Trophoblast cell (in vitro differentiated cells and primary cell): ENCODE results near the gene CDC42EP5.
"Not testable (repeated sequence)": the region's sequence is repeated elsewhere in the genome, so short reads cannot be mapped to it uniquely, and the experiment has no call there.

ENCODE experiments used
- DNase-seq, 2 donors: peaks; one replicate each; pipeline ENCODE4 v3.0.0-alpha.2; 2016
- H2AFZ ChIP-seq: 2 replicates; pipeline ENCODE4 v1.6.1; 2013; ENCODE audit warnings: low read length, moderate library complexity, mild to moderate bottlenecking; ENCODE audit not compliant: insufficient read depth, poor library complexity
- H2AK5ac ChIP-seq: 2 replicates; pipeline ENCODE4 v1.6.1; 2013; ENCODE audit warnings: mild to moderate bottlenecking, low read length
- H2BK120ac ChIP-seq: 2 replicates; pipeline ENCODE4 v1.6.1; 2013; ENCODE audit warnings: low read length, mild to moderate bottlenecking, moderate library complexity; ENCODE audit not compliant: insufficient read depth, poor library complexity
- H2BK12ac ChIP-seq: 2 replicates; pipeline ENCODE4 v1.6.1; 2013; ENCODE audit warnings: mild to moderate bottlenecking, low read length, moderate library complexity
- H2BK5ac ChIP-seq: 2 replicates; pipeline ENCODE4 v1.6.1; 2013; ENCODE audit warnings: low read length, low read depth, moderate library complexity, mild to moderate bottlenecking; ENCODE audit not compliant: poor library complexity
- H3K14ac ChIP-seq: 2 replicates; pipeline ENCODE4 v1.6.1; 2013; ENCODE audit warnings: mild to moderate bottlenecking, low read length
- H3K18ac ChIP-seq: 2 replicates; pipeline ENCODE4 v1.6.1; 2013; ENCODE audit warnings: mild to moderate bottlenecking, low read length
- H3K23ac ChIP-seq: 2 replicates; pipeline ENCODE4 v1.6.1; 2013; ENCODE audit warnings: low read length
- H3K27ac ChIP-seq: 2 replicates; pipeline ENCODE4 v1.5.1; 2013; ENCODE audit warnings: low read depth, mild to moderate bottlenecking, inconsistent platforms, low read length, moderate library complexity
- H3K27me3 ChIP-seq: 2 replicates; pipeline ENCODE4 v1.6.1; 2013; ENCODE audit warnings: inconsistent platforms, mild to moderate bottlenecking, low read length, moderate library complexity; ENCODE audit not compliant: insufficient read depth
- H3K36me3 ChIP-seq, 2 experiments: 1 replicate in 1 of 2; 2 replicates in 1 of 2; pipeline ENCODE4 v1.6.1; 2013; ENCODE audit warnings: low read length in 2 of 2, mild to moderate bottlenecking in 2 of 2, moderate library complexity in 1 of 2; ENCODE audit not compliant: insufficient read depth in 2 of 2, control insufficient read depth in 1 of 2
- H3K4ac ChIP-seq: 2 replicates; pipeline ENCODE4 v1.6.1; 2013; ENCODE audit warnings: low read depth, mild to moderate bottlenecking, low read length, moderate library complexity
- H3K4me1 ChIP-seq, 2 experiments: 1 replicate in 1 of 2; 2 replicates in 1 of 2; pipeline ENCODE4 v1.6.1; 2013; ENCODE audit warnings: low read length in 2 of 2, mild to moderate bottlenecking in 2 of 2, moderate library complexity in 1 of 2; ENCODE audit not compliant: insufficient read depth in 2 of 2, control insufficient read depth in 1 of 2
- H3K4me2 ChIP-seq: 2 replicates; pipeline ENCODE4 v1.6.1; 2013; ENCODE audit warnings: inconsistent platforms, mild to moderate bottlenecking, low read length, moderate library complexity
- H3K4me3 ChIP-seq: 2 replicates; pipeline ENCODE4 v1.5.1; 2013; ENCODE audit warnings: mild to moderate bottlenecking, low read depth, low read length, inconsistent platforms
- H3K79me1 ChIP-seq: one replicate; pipeline ENCODE4 v1.6.1; 2013; ENCODE audit warnings: low read length
- H3K79me2 ChIP-seq: 2 replicates; pipeline ENCODE4 v1.6.1; 2013; ENCODE audit warnings: low read length, mild to moderate bottlenecking; ENCODE audit not compliant: control insufficient read depth, insufficient read depth, poor library complexity
- H3K9ac ChIP-seq: 2 replicates; pipeline ENCODE4 v1.6.1; 2013; ENCODE audit warnings: mild to moderate bottlenecking, low read length
- H3K9me3 ChIP-seq: 2 replicates; pipeline ENCODE4 v1.6.1; 2013; ENCODE audit warnings: low read depth, mild to moderate bottlenecking, control low read depth, inconsistent platforms, low read length; ENCODE audit not compliant: insufficient read depth
- H4K12ac ChIP-seq: 2 replicates; pipeline ENCODE4 v1.6.1; 2013; ENCODE audit warnings: low read depth, mild to moderate bottlenecking, low read length, moderate library complexity
- H4K8ac ChIP-seq: 2 replicates; pipeline ENCODE4 v1.6.1; 2013; ENCODE audit warnings: low read depth, mild to moderate bottlenecking, low read length, moderate library complexity
- H4K91ac ChIP-seq: one replicate; pipeline ENCODE4 v1.6.1; 2013; ENCODE audit warnings: low read depth, mild to moderate bottlenecking, low read length, moderate library complexity
- WGBS: extraction: QIAGEN DNeasy Blood & Tissue Kit; methylation state at CpG from one replicate; pipeline ENCODE4 v1.1.7; 2013; ENCODE audit warnings: missing lambda C conversion rate; ENCODE audit not compliant: insufficient read length, insufficient coverage; ENCODE audit errors: extremely low coverage; 5-methylcytosine and 5-hydroxymethylcytosine counted together

The CDC42EP5 gene

GRCh38 chr19:54507824-54508223, 34.7 kb upstream of the CDC42EP5 start:
- H3K4me1 ChIP-seq, result no peaks in the 10 kb centered on the region
- H3K9me3 ChIP-seq, result peaks cover 38% of the 10 kb centered on the region
- H2BK120ac ChIP-seq, result no peak overlapping the region
- H3K79me1 ChIP-seq, result no peaks in the 10 kb centered on the region
- H2BK12ac ChIP-seq, result no peak overlapping the region
- H3K79me2 ChIP-seq, result no peaks in the 10 kb centered on the region
- DNase-seq, result no peak
- H3K4ac ChIP-seq, result no peak overlapping the region
- H3K27me3 ChIP-seq, result peaks cover 1% of the 10 kb centered on the region
- H3K23ac ChIP-seq, result no peak overlapping the region
- H2AK5ac ChIP-seq, result no peak overlapping the region
- no peak overlapping the region for H4K8ac ChIP-seq
- no peaks in the 10 kb centered on the region for H3K36me3 ChIP-seq
- no peak overlapping the region for H3K4me3 ChIP-seq
- no peak overlapping the region for H2BK5ac ChIP-seq
- no peak overlapping the region for H3K14ac ChIP-seq
- WGBS, result no CpG with 5 or more reads among the region's 12 CpGs
- H4K91ac ChIP-seq, result no peak overlapping the region
- no peak overlapping the region for H3K9ac ChIP-seq
- no peak overlapping the region for H2AFZ ChIP-seq
- H3K27ac ChIP-seq, result no peak overlapping the region
- no peak overlapping the region for H4K12ac ChIP-seq
- no peak overlapping the region for H3K18ac ChIP-seq
- no peak overlapping the region for H3K4me2 ChIP-seq

- H4K8ac ChIP-seq, H3K9ac ChIP-seq: not testable (repeated sequence)
- no CpG with 5 or more reads among the region's 15 CpGs for WGBS
These were observed 34.1 kb upstream of the CDC42EP5 start for GRCh38 chr19:54507038-54507717.

GRCh38 chr19:54506079-54506478, 33.0 kb upstream of the CDC42EP5 start:
- no peak overlapping the region for H4K8ac ChIP-seq
- DNase-seq, result peak; percentile 38 to 86

More at GRCh38 chr19:54507038-54507717, 34.1 kb upstream of the CDC42EP5 start:
- H2BK120ac ChIP-seq, H3K4ac ChIP-seq, H3K79me2 ChIP-seq, H2AK5ac ChIP-seq, H3K4me3 ChIP-seq, H3K4me1 ChIP-seq, H3K36me3 ChIP-seq, H3K27ac ChIP-seq, H3K4me2 ChIP-seq, H2BK12ac ChIP-seq, H3K27me3 ChIP-seq, DNase-seq, H4K91ac ChIP-seq, H3K79me1 ChIP-seq, H2AFZ ChIP-seq, H4K12ac ChIP-seq, H3K14ac ChIP-seq, H3K18ac ChIP-seq, H3K23ac ChIP-seq, H2BK5ac ChIP-seq: not testable (repeated sequence)
- H3K9me3 ChIP-seq, result peaks cover 35% of the 10 kb centered on the region

GRCh38 chr19:54505542-54505941, 32.4 kb upstream of the CDC42EP5 start:
- not testable (repeated sequence) for H2AK5ac ChIP-seq, H2AFZ ChIP-seq, H3K4me2 ChIP-seq, H2BK120ac ChIP-seq, H3K18ac ChIP-seq, H3K27me3 ChIP-seq, H4K8ac ChIP-seq, H4K91ac ChIP-seq, H3K4me1 ChIP-seq, H3K36me3 ChIP-seq, H3K23ac ChIP-seq, H3K79me1 ChIP-seq, H3K9ac ChIP-seq, DNase-seq, H3K27ac ChIP-seq, H2BK5ac ChIP-seq, H3K79me2 ChIP-seq, H3K14ac ChIP-seq, H4K12ac ChIP-seq, H2BK12ac ChIP-seq, H3K4me3 ChIP-seq, H3K4ac ChIP-seq
- peaks cover 35% of the 10 kb centered on the region for H3K9me3 ChIP-seq
- WGBS, result no CpG with 5 or more reads among the region's 4 CpGs

More at GRCh38 chr19:54506079-54506478, 33.0 kb upstream of the CDC42EP5 start:
- no peak overlapping the region for H3K9ac ChIP-seq
- no peak overlapping the region for H3K18ac ChIP-seq
- no peak overlapping the region for H3K27ac ChIP-seq
- H3K79me1 ChIP-seq, result no peaks in the 10 kb centered on the region
- H3K4me3 ChIP-seq, result no peak overlapping the region
- peaks cover 31% of the 10 kb centered on the region for H3K9me3 ChIP-seq
- no CpG with 5 or more reads among the region's 10 CpGs for WGBS
- H2AFZ ChIP-seq, result no peak overlapping the region
- H2BK12ac ChIP-seq, result no peak overlapping the region
- no peak overlapping the region for H2AK5ac ChIP-seq
- H3K27me3 ChIP-seq, result no peaks in the 10 kb centered on the region
- no peak overlapping the region for H2BK120ac ChIP-seq
- no peak overlapping the region for H4K91ac ChIP-seq
- no peaks in the 10 kb centered on the region for H3K4me1 ChIP-seq
- H4K12ac ChIP-seq, result no peak overlapping the region
- no peak overlapping the region for H2BK5ac ChIP-seq
- no peak overlapping the region for H3K23ac ChIP-seq
- H3K14ac ChIP-seq, result no peak overlapping the region
- H3K36me3 ChIP-seq, result no peaks in the 10 kb centered on the region
- no peak overlapping the region for H3K4ac ChIP-seq
- no peak overlapping the region for H3K4me2 ChIP-seq
- H3K79me2 ChIP-seq, result no peaks in the 10 kb centered on the region
